Measurements from ENCODE around the gene BRAP.

Gene BRAP

DNA sequence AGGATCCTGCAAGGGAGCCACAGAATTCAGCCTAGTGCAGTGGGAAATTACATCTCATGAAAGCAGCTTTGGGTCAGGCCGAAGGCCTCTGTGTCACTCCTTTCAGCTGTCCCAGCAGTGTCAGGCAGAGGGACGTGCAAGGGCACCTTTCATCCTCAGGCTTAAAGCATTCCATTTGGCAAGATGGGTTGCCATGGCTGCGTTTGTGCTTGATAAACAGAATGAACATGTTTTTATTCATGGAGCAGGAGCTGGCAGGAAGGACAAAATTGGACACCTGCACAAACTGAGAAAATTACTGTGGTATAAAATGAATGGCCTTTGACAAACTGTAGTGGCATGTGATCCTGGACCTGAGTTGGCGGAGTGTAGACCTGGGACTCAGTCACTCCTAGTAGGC, 29.5 kb upstream of the BRAP start:
- Histone ChIP-seq H3K27ac (ENCODE audit: low read length, poor library complexity, severe bottlenecking) (no peak overlapping the region), H3K4me2 (ENCODE audit: low read length, poor library complexity, severe bottlenecking) (no peak overlapping the region), H2AK5ac (ENCODE audit: low read length, severe bottlenecking) (no peak overlapping the region), H3K4me1 (ENCODE audit: control insufficient read depth, insufficient read depth, low read depth, low read length) (peaks cover 3% of the 10 kb centered on the region), H3K9ac (ENCODE audit: low read length) (no peak overlapping the region), H2BK120ac (ENCODE audit: low read depth, low read length) (no peak overlapping the region), H3K4ac (ENCODE audit: low read depth in 1 of 2, low read length in 2 of 2) (no peak overlapping the region), H2BK15ac (ENCODE audit: low read depth, poor library complexity, severe bottlenecking) (no peak overlapping the region), H3K9me3 (ENCODE audit: control insufficient read depth, low read length) (no peaks in the 10 kb centered on the region), H3K36me3 (ENCODE audit: control insufficient read depth in 1 of 2, insufficient read depth in 2 of 2, low read depth in 1 of 2, low read length in 2 of 2) (peaks cover 39 to 45% of the 10 kb centered on the region in 2 experiments), H3K14ac (ENCODE audit: low read length in 2 of 2) (no peak overlapping the region), H4K91ac (ENCODE audit: low read length) (no peak overlapping the region), H4K8ac (ENCODE audit: low read length) (no peak overlapping the region), H2BK5ac (ENCODE audit: low read depth, low read length, poor library complexity, severe bottlenecking) (no peak overlapping the region), H3K18ac (ENCODE audit: low read depth in 1 of 2, low read length in 2 of 2) (no peak overlapping the region), H3K27me3 (ENCODE audit: control insufficient read depth in 1 of 2, insufficient read depth in 1 of 2, low read length in 2 of 2) (no peaks in the 10 kb centered on the region), H3K4me3 (ENCODE audit: insufficient read depth in 1 of 2, low read depth in 1 of 2, low read length in 2 of 2) (no peak overlapping the region), H2BK12ac (ENCODE audit: low read length in 2 of 2) (no peak overlapping the region), H3K23ac (ENCODE audit: low read length in 2 of 2) (no peak overlapping the region), H2AFZ (ENCODE audit: low read depth, low read length) (no peak overlapping the region), H3K79me1 (replicated peaks; ENCODE audit: low read length, poor library complexity, severe bottlenecking) (no peaks in the 10 kb centered on the region)
- peak; percentile 22 for DNase-seq
- WGBS: 93% methylated on average over 4 of the region's 4 CpGs

DNA sequence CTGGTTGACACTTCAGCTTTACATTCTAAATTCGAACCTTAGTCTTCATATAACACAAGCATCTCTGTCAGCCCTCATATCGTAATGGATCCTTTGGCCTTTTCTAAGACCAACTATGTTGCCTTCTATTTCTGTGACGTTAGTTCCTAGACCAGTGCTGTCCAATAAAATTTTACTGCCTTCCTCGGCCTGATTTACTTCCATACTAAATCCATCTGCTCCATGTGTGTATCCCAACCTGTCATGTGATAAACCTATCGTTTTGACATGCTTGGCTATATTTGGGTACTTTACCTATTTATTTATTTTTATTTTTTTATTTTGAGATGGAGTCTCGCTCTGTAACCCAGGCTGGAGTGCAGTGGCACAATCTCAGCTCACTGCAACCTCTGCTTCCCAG, 20.4 kb upstream of the BRAP start:
- Histone ChIP-seq H3K4me3 (ENCODE audit: insufficient read depth in 1 of 2, low read depth in 1 of 2, low read length in 2 of 2) (no peak overlapping the region), H3K14ac (ENCODE audit: low read length in 2 of 2) (no peak overlapping the region), H3K23ac (ENCODE audit: low read length in 2 of 2) (no peak overlapping the region), H2BK15ac (ENCODE audit: low read depth, poor library complexity, severe bottlenecking) (no peak overlapping the region), H3K9ac (ENCODE audit: low read length) (no peak overlapping the region), H3K4me2 (ENCODE audit: low read length, poor library complexity, severe bottlenecking) (no peak overlapping the region), H3K27me3 (ENCODE audit: control insufficient read depth in 1 of 2, insufficient read depth in 1 of 2, low read length in 2 of 2) (no peaks in the 10 kb centered on the region), H3K79me1 (replicated peaks; ENCODE audit: low read length, poor library complexity, severe bottlenecking) (peaks cover 2% of the 10 kb centered on the region), H3K36me3 (ENCODE audit: control insufficient read depth in 1 of 2, insufficient read depth in 2 of 2, low read depth in 1 of 2, low read length in 2 of 2) (peaks cover 38 to 73% of the 10 kb centered on the region in 2 experiments), H2AFZ (ENCODE audit: low read depth, low read length) (no peak overlapping the region), H2AK5ac (ENCODE audit: low read length, severe bottlenecking) (no peak overlapping the region), H3K4me1 (ENCODE audit: control insufficient read depth, insufficient read depth, low read depth, low read length) (no peaks in the 10 kb centered on the region), H3K4ac (ENCODE audit: low read depth in 1 of 2, low read length in 2 of 2) (no peak overlapping the region), H4K8ac (ENCODE audit: low read length) (no peak overlapping the region), H2BK120ac (ENCODE audit: low read depth, low read length) (no peak overlapping the region), H4K91ac (ENCODE audit: low read length) (no peak overlapping the region), H2BK12ac (ENCODE audit: low read length in 2 of 2) (no peak overlapping the region), H3K9me3 (ENCODE audit: control insufficient read depth, low read length) (no peaks in the 10 kb centered on the region), H2BK5ac (ENCODE audit: low read depth, low read length, poor library complexity, severe bottlenecking) (no peak overlapping the region), H3K18ac (ENCODE audit: low read depth in 1 of 2, low read length in 2 of 2) (no peak overlapping the region), H3K27ac (ENCODE audit: low read length, poor library complexity, severe bottlenecking) (no peak overlapping the region)
- WGBS: 85% methylated on average over 5 of the region's 6 CpGs
- DNase-seq: no peak

DNA sequence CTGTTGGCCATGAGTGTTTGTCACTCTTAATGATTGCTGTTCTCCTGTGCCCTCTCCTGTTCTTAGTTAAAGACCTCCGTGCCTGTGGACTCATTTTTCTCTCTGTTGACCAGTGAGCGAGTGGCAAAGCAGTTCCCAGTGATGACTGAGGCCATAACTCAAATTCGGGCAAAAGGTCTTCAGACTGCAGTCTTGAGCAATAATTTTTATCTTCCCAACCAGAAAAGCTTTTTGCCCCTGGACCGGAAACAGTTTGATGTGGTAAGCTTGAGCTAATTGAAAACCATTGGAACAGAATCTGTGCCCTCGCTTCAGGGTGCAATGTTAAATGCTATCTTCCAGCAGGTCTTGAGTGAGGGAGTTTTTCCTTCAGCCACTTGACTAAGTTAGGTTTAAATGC, 19.9 kb upstream of the BRAP start:
- peaks cover 2% of the 10 kb centered on the region for H3K79me1 ChIP-seq (replicated peaks; ENCODE audit: low read length, poor library complexity, severe bottlenecking)
- H3K27ac ChIP-seq (ENCODE audit: low read length, poor library complexity, severe bottlenecking): no peak overlapping the region
- H2AFZ ChIP-seq (ENCODE audit: low read depth, low read length): no peak overlapping the region
- no peak overlapping the region for H3K14ac ChIP-seq (ENCODE audit: low read length in 2 of 2)
- no peak overlapping the region for H2AK5ac ChIP-seq (ENCODE audit: low read length, severe bottlenecking)
- H2BK120ac ChIP-seq (ENCODE audit: low read depth, low read length): no peak overlapping the region
- H4K8ac ChIP-seq (ENCODE audit: low read length): no peak overlapping the region
- no peaks in the 10 kb centered on the region for H3K27me3 ChIP-seq (ENCODE audit: control insufficient read depth in 1 of 2, insufficient read depth in 1 of 2, low read length in 2 of 2)
- WGBS: 84% methylated on average over 5 of the region's 5 CpGs
- no peak overlapping the region for H3K4ac ChIP-seq (ENCODE audit: low read depth in 1 of 2, low read length in 2 of 2)
- no peak overlapping the region for H2BK12ac ChIP-seq (ENCODE audit: low read length in 2 of 2)
- H2BK15ac ChIP-seq (ENCODE audit: low read depth, poor library complexity, severe bottlenecking): no peak overlapping the region
- H2BK5ac ChIP-seq (ENCODE audit: low read depth, low read length, poor library complexity, severe bottlenecking): no peak overlapping the region
- no peak overlapping the region for H3K9ac ChIP-seq (ENCODE audit: low read length)
- no peak overlapping the region for H3K4me2 ChIP-seq (ENCODE audit: low read length, poor library complexity, severe bottlenecking)
- H3K18ac ChIP-seq (ENCODE audit: low read depth in 1 of 2, low read length in 2 of 2): no peak overlapping the region
- DNase-seq: no peak
- H3K4me1 ChIP-seq (ENCODE audit: control insufficient read depth, insufficient read depth, low read depth, low read length): no peaks in the 10 kb centered on the region
- no peaks in the 10 kb centered on the region for H3K9me3 ChIP-seq (ENCODE audit: control insufficient read depth, low read length)
- no peak overlapping the region for H3K23ac ChIP-seq (ENCODE audit: low read length in 2 of 2)
- no peak overlapping the region for H4K91ac ChIP-seq (ENCODE audit: low read length)
- peaks cover 36 to 75% of the 10 kb centered on the region in 2 experiments for H3K36me3 ChIP-seq (ENCODE audit: control insufficient read depth in 1 of 2, insufficient read depth in 2 of 2, low read depth in 1 of 2, low read length in 2 of 2)
- H3K4me3 ChIP-seq (ENCODE audit: insufficient read depth in 1 of 2, low read depth in 1 of 2, low read length in 2 of 2): no peak overlapping the region

DNA sequence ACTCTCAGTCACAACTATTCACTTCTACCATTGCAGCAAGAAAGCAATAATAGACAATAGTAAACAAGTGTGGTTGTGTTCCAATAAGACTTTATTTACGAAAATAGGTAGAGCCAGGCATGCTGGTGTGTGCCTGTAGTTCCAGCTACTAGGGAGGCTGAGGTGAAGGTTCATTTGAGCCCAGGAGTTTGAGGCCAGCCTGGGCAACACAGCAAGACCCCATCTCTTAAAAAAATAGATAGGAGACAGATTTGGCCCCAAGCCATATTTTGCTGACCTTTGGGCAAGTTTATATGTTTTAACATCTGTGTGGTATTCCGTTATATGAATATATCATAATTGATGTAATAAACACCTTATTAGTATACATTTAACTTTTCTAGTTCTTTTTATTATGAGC, 14.2 kb upstream of the BRAP start:
- no peak overlapping the region for H3K14ac ChIP-seq (ENCODE audit: low read length in 2 of 2)
- no peaks in the 10 kb centered on the region for H3K9me3 ChIP-seq (ENCODE audit: control insufficient read depth, low read length)
- no peak overlapping the region for H4K91ac ChIP-seq (ENCODE audit: low read length)
- no peak overlapping the region for H2BK5ac ChIP-seq (ENCODE audit: low read depth, low read length, poor library complexity, severe bottlenecking)
- H3K27ac ChIP-seq (ENCODE audit: low read length, poor library complexity, severe bottlenecking): no peak overlapping the region
- no peak overlapping the region for H2AFZ ChIP-seq (ENCODE audit: low read depth, low read length)
- peaks cover 5% of the 10 kb centered on the region for H3K79me1 ChIP-seq (replicated peaks; ENCODE audit: low read length, poor library complexity, severe bottlenecking)
- no peak overlapping the region for H3K4me3 ChIP-seq (ENCODE audit: insufficient read depth in 1 of 2, low read depth in 1 of 2, low read length in 2 of 2)
- no peak overlapping the region for H3K4me2 ChIP-seq (ENCODE audit: low read length, poor library complexity, severe bottlenecking)
- H2AK5ac ChIP-seq (ENCODE audit: low read length, severe bottlenecking): no peak overlapping the region
- H2BK12ac ChIP-seq (ENCODE audit: low read length in 2 of 2): no peak overlapping the region
- H3K27me3 ChIP-seq (ENCODE audit: control insufficient read depth in 1 of 2, insufficient read depth in 1 of 2, low read length in 2 of 2): no peaks in the 10 kb centered on the region
- H4K8ac ChIP-seq (ENCODE audit: low read length): no peak overlapping the region
- no peak overlapping the region for H3K23ac ChIP-seq (ENCODE audit: low read length in 2 of 2)
- peaks cover 27 to 74% of the 10 kb centered on the region in 2 experiments for H3K36me3 ChIP-seq (ENCODE audit: control insufficient read depth in 1 of 2, insufficient read depth in 2 of 2, low read depth in 1 of 2, low read length in 2 of 2)
- no peak overlapping the region for H2BK120ac ChIP-seq (ENCODE audit: low read depth, low read length)
- WGBS: 77% methylated on average over 1 of the region's 2 CpGs
- H3K9ac ChIP-seq (ENCODE audit: low read length): no peak overlapping the region
- H3K18ac ChIP-seq (ENCODE audit: low read depth in 1 of 2, low read length in 2 of 2): no peak overlapping the region
- H2BK15ac ChIP-seq (ENCODE audit: low read depth, poor library complexity, severe bottlenecking): no peak overlapping the region
- no peak for DNase-seq
- H3K4me1 ChIP-seq (ENCODE audit: control insufficient read depth, insufficient read depth, low read depth, low read length): no peaks in the 10 kb centered on the region
- H3K4ac ChIP-seq (ENCODE audit: low read depth in 1 of 2, low read length in 2 of 2): no peak overlapping the region

Measured in mesenchymal stem cell (in vitro differentiated cells and primary cell).